Bronchial epithelial cell (primary cell): ENCODE measurements around the gene CYREN. TPM values are rescaled to one million over a fixed set of nuclear protein-coding genes. Genes with fewer than 3 reads are reported as not detected.
"Not testable (repeated sequence)": the region's sequence is repeated elsewhere in the genome, so short reads cannot be mapped to it uniquely, and the experiment has no call there.

Source experiments
- DNase-seq: peaks from one replicate; pipeline ENCODE4 v3.0.0-alpha.2; 2010; ENCODE audit warnings: low read depth
- FAIRE-seq: peaks from 2 replicates; lab custom pipeline; 2011; peaks lifted over from hg19 to GRCh38; lab: Jason Lieb, UNC
- H3K27me3 ChIP-seq: 2 replicates; pipeline ENCODE4 v1.5.1; 2011; ENCODE audit warnings: low read length; ENCODE audit not compliant: control insufficient read depth, insufficient read depth
- H3K36me3 ChIP-seq: 2 replicates; pipeline ENCODE4 v1.5.1; 2011; ENCODE audit warnings: low read length; ENCODE audit not compliant: control insufficient read depth, insufficient read depth
- H3K4me3 ChIP-seq: 2 replicates; pipeline ENCODE4 v1.5.1; 2011; ENCODE audit warnings: mild to moderate bottlenecking, low read depth, low read length, control low read depth
- CTCF ChIP-seq: IDR thresholded peaks from 2 replicates; pipeline ENCODE4 v1.5.1; 2011; ENCODE audit warnings: mild to moderate bottlenecking, moderate library complexity, low read length, control low read depth, inconsistent platforms; ENCODE audit not compliant: insufficient read depth, severe bottlenecking
- total RNA-seq: library from RNA; depleted of rRNA; stranded (reverse); fragments of >200 nt; gene quantifications from 2 replicates; pipeline ENCODE4 v1.2.1, GENCODE V29; 2014

Gene CYREN
- 51.9 and 68.0 TPM in 2 replicates for total RNA-seq

- no peak for FAIRE-seq
- Histone ChIP-seq H3K36me3 (peaks cover 18% of the 10 kb centered on the region), H3K4me3 (peak within 1 kb of the TSS; percentile 77), H3K27me3 (no peaks in the 10 kb centered on the region)
- peak; percentile 72 for DNase-seq
- TF ChIP-seq CTCF, result peak; percentile 72
Observed at GRCh38 chr7:135170274-135170997, at the start of gene CYREN. Gene CYREN, minus strand, starts transcription at chr7:135170707. Its CDS starts 1,785 bp downstream, at chr7:135168922.

- Histone ChIP-seq H3K27me3 (no peaks in the 10 kb centered on the region), H3K36me3 (no peaks in the 10 kb centered on the region), H3K4me3 (no peak overlapping the region)
- TF ChIP-seq CTCF, result no peak
- FAIRE-seq (no peak), DNase-seq (no peak)
Observed at GRCh38 chr7:135217645-135218509, 47.4 kb upstream of the CYREN start.

- H3K27me3 ChIP-seq, result no peaks in the 10 kb centered on the region
- FAIRE-seq (no peak), DNase-seq (peak; percentile 46)
- H3K4me3 ChIP-seq, result no peak overlapping the region
- H3K36me3 ChIP-seq, result no peaks in the 10 kb centered on the region
- no peak for TF ChIP-seq CTCF
Observed at GRCh38 chr7:135215698-135216097, 45.2 kb upstream of the CYREN start.

GRCh38 chr7:135215180-135215579, 44.7 kb upstream of the CYREN start:
- no peaks in the 10 kb centered on the region for H3K27me3 ChIP-seq
- no peak for FAIRE-seq

GRCh38 chr7:135213831-135214230, 43.3 kb upstream of the CYREN start:
- Histone ChIP-seq H3K4me3 (no peak overlapping the region), H3K36me3 (no peaks in the 10 kb centered on the region), H3K27me3 (no peaks in the 10 kb centered on the region)
- no peak for TF ChIP-seq CTCF
- DNase-seq, result peak; percentile 94
- FAIRE-seq, result no peak

More at GRCh38 chr7:135215180-135215579, 44.7 kb upstream of the CYREN start:
- DNase-seq, result no peak
- no peak for TF ChIP-seq CTCF
- H3K4me3 ChIP-seq, result no peak overlapping the region
- no peaks in the 10 kb centered on the region for H3K36me3 ChIP-seq

GRCh38 chr7:135211946-135212685, 41.6 kb upstream of the CYREN start:
- H3K4me3 ChIP-seq, result peak overlapping the region; percentile 84
- DNase-seq, FAIRE-seq, H3K27me3 ChIP-seq, H3K36me3 ChIP-seq: not testable (repeated sequence)
